ENCODE measurements around the gene COPG1. TPM values are rescaled to one million over a fixed set of nuclear protein-coding genes. Genes with fewer than 3 reads are reported as not detected.

Gene COPG1
- total and polyA plus RNA-seq, 9 of the 15 experiments (the other 6 are each of a cell fraction or from before 2014, with no cell fraction given), result 40.3 to 105 (median 62.4) TPM

GRCh38 chr3:129238945-129239705, 10.3 kb upstream of the COPG1 start (continued):
- TF ChIP-seq THAP12 (CRISPR knock-in tag; IDR thresholded peaks at IDR 0.05) (no peak), RCOR1 (IDR thresholded peaks at IDR 0.05; ENCODE audit: borderline replicate concordance in 1 of 2, low read depth in 2 of 2, low read length in 2 of 2) (peak in 1 of 2 experiments; percentile 52; a peak in 2 of 4 replicates), KLF10 (CRISPR knock-in tag; IDR thresholded peaks at IDR 0.05) (no peak), MAX (CRISPR knock-in tag; IDR thresholded peaks at IDR 0.05) (no peak), ADNP (tag; IDR thresholded peaks at IDR 0.05) (peak; percentile 85), BCOR (IDR thresholded peaks at IDR 0.05) (peak; percentile 89), ID3 (CRISPR knock-in tag; IDR thresholded peaks at IDR 0.05) (no peak), ID3 (tag; IDR thresholded peaks at IDR 0.05) (no peak), RAD51 (IDR thresholded peaks at IDR 0.05; ENCODE audit: borderline replicate concordance, low read depth) (no peak), EP300 (IDR thresholded peaks at IDR 0.05; ENCODE audit: low read length) (peak; percentile 54), ZNF354B (CRISPR knock-in tag; IDR thresholded peaks at IDR 0.05) (no peak), ZNF318 (IDR thresholded peaks at IDR 0.05; ENCODE audit: borderline replicate concordance in 1 of 2, low read depth in 1 of 2) (0 out of 4 replicates have a peak, but pooled peaks of 1 of the 2 experiments have one; percentile 59), CHCHD3 (CRISPR knock-in tag; IDR thresholded peaks at IDR 0.05) (no peak), CHAMP1 (IDR thresholded peaks at IDR 0.05) (no peak)

All from K562 (cell line).